ENCODE data around the gene ARL15. TPM values are rescaled to one million over a fixed set of nuclear protein-coding genes. Genes with fewer than 3 reads are reported as not detected.

Gene ARL15
- total RNA-seq, 1 experiment from 2014 or later = 13.0 TPM

GRCh38 chr5:54017580-54017979, 292.8 kb downstream of the ARL15 start:
- Histone ChIP-seq H3K9ac (ENCODE audit: extremely low read depth, insufficient read length, low read length) (no peak overlapping the region), H3K27ac (ENCODE audit: insufficient read length, low read depth, low read length) (peak overlapping the region; percentile 95), H3K23me2 (ENCODE audit: insufficient read length, low read depth, low read length, poor library complexity, severe bottlenecking) (no peaks in the 10 kb centered on the region), H2BK20ac (ENCODE audit: low read depth, low read length, poor library complexity, severe bottlenecking) (no peak overlapping the region), H3T11ph (ENCODE audit: low read length) (no peak overlapping the region), H3K56ac (ENCODE audit: insufficient read length, low read depth, low read length) (no peak overlapping the region), H4K8ac (replicated peaks; ENCODE audit: insufficient read length, low read depth, low read length) (no peak overlapping the region), H2AK5ac (ENCODE audit: insufficient read length, low read length) (peak overlapping the region; percentile 17), H3K4ac (ENCODE audit: low read depth, low read length) (no peak overlapping the region), H3K4me2 (ENCODE audit: insufficient read depth, insufficient read length, low read length) (no peak overlapping the region), H3K14ac (ENCODE audit: insufficient read depth, low read length) (no peak overlapping the region), H3K9me3 (ENCODE audit: control insufficient read depth, low read depth, low read length) (no peaks in the 10 kb centered on the region), H3K23ac (ENCODE audit: insufficient read length, low read depth, low read length) (no peak overlapping the region), H4K5ac (ENCODE audit: insufficient read length, low read depth, low read length) (no peak overlapping the region), H4K91ac (ENCODE audit: insufficient read length, low read depth, low read length) (peak overlapping the region; percentile 48), H3K27me3 (ENCODE audit: insufficient read depth, low read length) (no peaks in the 10 kb centered on the region), H2BK12ac (ENCODE audit: insufficient read length, low read depth, low read length) (no peak overlapping the region), H4K20me1 (ENCODE audit: control insufficient read depth, insufficient read depth, insufficient read length) (no peaks in the 10 kb centered on the region), H3K18ac (ENCODE audit: insufficient read length, low read depth, low read length) (no peak overlapping the region), H2BK120ac (ENCODE audit: low read depth, low read length, poor library complexity, severe bottlenecking) (no peak overlapping the region), H2AFZ (ENCODE audit: low read length) (no peak overlapping the region), H2BK5ac (ENCODE audit: insufficient read length, low read length) (peak overlapping the region; percentile 88), H2BK15ac (ENCODE audit: low read depth, low read length) (no peak overlapping the region), H3K79me1 (ENCODE audit: insufficient read depth, low read depth, low read length, poor library complexity, severe bottlenecking) (no peaks in the 10 kb centered on the region), H3K4me1 (ENCODE audit: insufficient read depth, low read length) (peaks cover 15% of the 10 kb centered on the region), H3K79me2 (ENCODE audit: insufficient read depth, low read length) (no peaks in the 10 kb centered on the region)
- WGBS (ENCODE audit: extremely low coverage, insufficient read length, low lambda C conversion rate) = no CpG with 5 or more reads among the region's 2 CpGs
- Mint-ChIP-seq H3K9me3 (peaks cover 18 to 20% of the 10 kb centered on the region in 2 experiments), H3K27ac (peak overlapping the region; percentile 90 to 99 (median 98)), H3K4me3 (peak overlapping the region in 1 of 2 experiments; percentile 56; a peak in 3 of 5 replicates), H3K27me3 (ENCODE audit: low read depth) (no peaks in the 10 kb centered on the region), H3K36me3 (ENCODE audit: insufficient read depth in 1 of 3, low read depth in 3 of 3) (peaks cover 19 to 25% (median 22%) of the 10 kb centered on the region in 3 experiments), H3K4me1 (peaks cover 60% of the 10 kb centered on the region in 2 experiments)
- no peak for TF ChIP-seq CTCF (conservative IDR thresholded peaks at IDR 0.05)
- no peak for DNase-seq
